K562 (cell line): ENCODE measurements around the gene IRGQ. TPM values are rescaled to one million over a fixed set of nuclear protein-coding genes. Genes with fewer than 3 reads are reported as not detected.

ENCODE experiments used
- ESRRA ChIP-seq: fragments of 450-650 bp; IDR thresholded peaks from 2 replicates; pipeline ENCODE4 v1.6.1; 2014; ENCODE audit warnings: low read depth, mild to moderate bottlenecking, moderate library complexity, borderline replicate concordance
- GATAD2B ChIP-seq: fragments of 450-650 bp; IDR thresholded peaks from 2 replicates; pipeline ENCODE4 v1.6.1; 2017; ENCODE audit warnings: mild to moderate bottlenecking, borderline replicate concordance
- NELFE ChIP-seq: IDR thresholded peaks from 2 replicates; pipeline ENCODE4 v1.6.1; 2011; ENCODE audit warnings: mild to moderate bottlenecking; ENCODE audit not compliant: insufficient read depth, insufficient read length
- ZNF444 ChIP-seq: fragments of 250-450 bp; sonication (Bioruptor Pico); IDR thresholded peaks from 2 replicates; pipeline ENCODE4 v1.4.0; 2020; ENCODE audit warnings: mild to moderate bottlenecking, moderate library complexity
- ZNF668 ChIP-seq: fragments of 250-450 bp; sonication (Bioruptor Pico); IDR thresholded peaks from 2 replicates; pipeline ENCODE4 v1.8.0; 2022; ENCODE audit warnings: mild to moderate bottlenecking, inconsistent platforms
- ZNF696 ChIP-seq: fragments of 250-450 bp; sonication (Bioruptor Pico); conservative IDR thresholded peaks from 2 replicates; pipeline ENCODE4 v1.4.0; 2020; ENCODE audit warnings: mild to moderate bottlenecking, moderate library complexity
- polyA plus RNA-seq, 8 experiments: library from polyadenylated mRNA; depleted of rRNA in 4 of 8; stranded (reverse) in 5 of 8; unstranded in 3 of 8; fragments of >200 nt; fragmentation: Nextera tagmentation in 2 of 8; fragmentation: Illumina TruSeq in 1 of 8; extraction: Ambion mirVana in 2 of 8; extraction: Trizol in 1 of 8; gene quantifications; 2 replicates each; pipeline versions ENCODE4 v1.2.1 to v1.2.3, GENCODE V29; 2011 to 2014; ENCODE audit warnings: inconsistent platforms in 1 of 8, missing spikeins in 1 of 8
- total RNA-seq, 7 experiments: library from RNA; depleted of rRNA in 6 of 7; stranded (reverse); fragments of >200 nt in 6 of 7; fragmentation: Illumina TruSeq in 2 of 7; extraction: Trizol in 2 of 7; gene quantifications; 2 replicates each; pipeline versions ENCODE4 v1.2.1 to v1.2.3, GENCODE V29; 2011 to 2021; ENCODE audit warnings: low replicate concordance in 1 of 7
- TF ChIP-seq, protein P1 (sequence below): fragments of 200-600 bp; sonication (generic); IDR thresholded peaks from one replicate; pipeline ENCODE4 v1.6.1; 2012; ENCODE audit warnings: mild to moderate bottlenecking, low read depth, low read length, inconsistent platforms
- TF ChIP-seq, protein P2 (sequence below), 2 experiments: fragments of 450-650 bp; IDR thresholded peaks; 2 replicates each; pipeline ENCODE4 v1.6.1; 2018; ENCODE audit warnings: mild to moderate bottlenecking in 2 of 2, low read depth in 1 of 2; ENCODE audit not compliant: partially characterized antibody in 2 of 2
- TF ChIP-seq, protein P3 (sequence below): sonication (generic); formaldehyde crosslinking; IDR thresholded peaks from 2 replicates; pipeline ENCODE4 v1.8.1; 2023; ENCODE audit warnings: mild to moderate bottlenecking, missing genetic modification reagents

The IRGQ gene
- total and polyA plus RNA-seq, 9 of the 15 experiments (the other 6 are each of a cell fraction or from before 2014, with no cell fraction given) = 3.5 to 19.2 (median 7.9) TPM

DNA sequence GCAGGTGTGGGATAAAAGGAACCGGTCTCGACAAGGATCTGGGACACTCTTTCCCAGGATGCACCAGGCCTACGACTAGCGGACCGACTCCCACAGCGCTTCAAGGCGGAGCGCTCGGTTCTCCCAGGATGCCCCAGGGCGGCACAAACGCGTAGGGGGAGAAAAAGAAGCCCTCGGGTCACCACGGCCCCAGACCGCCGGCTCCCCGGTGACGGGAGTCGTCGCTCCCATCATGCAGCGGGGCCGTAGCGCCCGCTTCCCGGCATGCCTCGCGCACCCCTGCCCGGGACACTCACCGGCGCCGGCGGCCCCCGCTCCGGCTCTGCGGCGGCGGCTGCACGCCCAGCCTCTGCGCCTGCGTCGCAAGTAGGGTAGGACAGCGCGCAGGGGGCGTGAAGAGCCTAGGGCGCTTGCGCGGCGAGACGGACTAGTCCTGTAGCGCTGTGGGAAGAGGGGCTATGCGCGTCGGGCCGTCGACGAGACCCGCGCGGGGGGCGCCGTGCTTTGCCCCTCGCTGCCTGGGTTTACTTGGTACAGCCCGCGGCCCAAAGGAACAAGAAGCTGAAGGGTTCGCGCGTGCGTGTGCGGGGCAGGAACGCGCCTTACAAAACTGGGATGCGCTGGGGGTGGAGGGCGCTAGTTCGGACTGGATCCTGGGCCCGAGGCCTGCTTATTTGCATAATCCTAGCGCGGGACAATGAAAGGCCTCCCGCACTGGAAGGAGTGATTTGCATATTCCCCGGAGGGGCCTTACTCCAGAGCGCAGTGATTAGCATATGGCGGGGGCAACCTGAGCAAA, 23.5 kb upstream of the IRGQ start, which contains the start of gene ZNF428 (continued):
- TF ChIP-seq, protein P1, sequence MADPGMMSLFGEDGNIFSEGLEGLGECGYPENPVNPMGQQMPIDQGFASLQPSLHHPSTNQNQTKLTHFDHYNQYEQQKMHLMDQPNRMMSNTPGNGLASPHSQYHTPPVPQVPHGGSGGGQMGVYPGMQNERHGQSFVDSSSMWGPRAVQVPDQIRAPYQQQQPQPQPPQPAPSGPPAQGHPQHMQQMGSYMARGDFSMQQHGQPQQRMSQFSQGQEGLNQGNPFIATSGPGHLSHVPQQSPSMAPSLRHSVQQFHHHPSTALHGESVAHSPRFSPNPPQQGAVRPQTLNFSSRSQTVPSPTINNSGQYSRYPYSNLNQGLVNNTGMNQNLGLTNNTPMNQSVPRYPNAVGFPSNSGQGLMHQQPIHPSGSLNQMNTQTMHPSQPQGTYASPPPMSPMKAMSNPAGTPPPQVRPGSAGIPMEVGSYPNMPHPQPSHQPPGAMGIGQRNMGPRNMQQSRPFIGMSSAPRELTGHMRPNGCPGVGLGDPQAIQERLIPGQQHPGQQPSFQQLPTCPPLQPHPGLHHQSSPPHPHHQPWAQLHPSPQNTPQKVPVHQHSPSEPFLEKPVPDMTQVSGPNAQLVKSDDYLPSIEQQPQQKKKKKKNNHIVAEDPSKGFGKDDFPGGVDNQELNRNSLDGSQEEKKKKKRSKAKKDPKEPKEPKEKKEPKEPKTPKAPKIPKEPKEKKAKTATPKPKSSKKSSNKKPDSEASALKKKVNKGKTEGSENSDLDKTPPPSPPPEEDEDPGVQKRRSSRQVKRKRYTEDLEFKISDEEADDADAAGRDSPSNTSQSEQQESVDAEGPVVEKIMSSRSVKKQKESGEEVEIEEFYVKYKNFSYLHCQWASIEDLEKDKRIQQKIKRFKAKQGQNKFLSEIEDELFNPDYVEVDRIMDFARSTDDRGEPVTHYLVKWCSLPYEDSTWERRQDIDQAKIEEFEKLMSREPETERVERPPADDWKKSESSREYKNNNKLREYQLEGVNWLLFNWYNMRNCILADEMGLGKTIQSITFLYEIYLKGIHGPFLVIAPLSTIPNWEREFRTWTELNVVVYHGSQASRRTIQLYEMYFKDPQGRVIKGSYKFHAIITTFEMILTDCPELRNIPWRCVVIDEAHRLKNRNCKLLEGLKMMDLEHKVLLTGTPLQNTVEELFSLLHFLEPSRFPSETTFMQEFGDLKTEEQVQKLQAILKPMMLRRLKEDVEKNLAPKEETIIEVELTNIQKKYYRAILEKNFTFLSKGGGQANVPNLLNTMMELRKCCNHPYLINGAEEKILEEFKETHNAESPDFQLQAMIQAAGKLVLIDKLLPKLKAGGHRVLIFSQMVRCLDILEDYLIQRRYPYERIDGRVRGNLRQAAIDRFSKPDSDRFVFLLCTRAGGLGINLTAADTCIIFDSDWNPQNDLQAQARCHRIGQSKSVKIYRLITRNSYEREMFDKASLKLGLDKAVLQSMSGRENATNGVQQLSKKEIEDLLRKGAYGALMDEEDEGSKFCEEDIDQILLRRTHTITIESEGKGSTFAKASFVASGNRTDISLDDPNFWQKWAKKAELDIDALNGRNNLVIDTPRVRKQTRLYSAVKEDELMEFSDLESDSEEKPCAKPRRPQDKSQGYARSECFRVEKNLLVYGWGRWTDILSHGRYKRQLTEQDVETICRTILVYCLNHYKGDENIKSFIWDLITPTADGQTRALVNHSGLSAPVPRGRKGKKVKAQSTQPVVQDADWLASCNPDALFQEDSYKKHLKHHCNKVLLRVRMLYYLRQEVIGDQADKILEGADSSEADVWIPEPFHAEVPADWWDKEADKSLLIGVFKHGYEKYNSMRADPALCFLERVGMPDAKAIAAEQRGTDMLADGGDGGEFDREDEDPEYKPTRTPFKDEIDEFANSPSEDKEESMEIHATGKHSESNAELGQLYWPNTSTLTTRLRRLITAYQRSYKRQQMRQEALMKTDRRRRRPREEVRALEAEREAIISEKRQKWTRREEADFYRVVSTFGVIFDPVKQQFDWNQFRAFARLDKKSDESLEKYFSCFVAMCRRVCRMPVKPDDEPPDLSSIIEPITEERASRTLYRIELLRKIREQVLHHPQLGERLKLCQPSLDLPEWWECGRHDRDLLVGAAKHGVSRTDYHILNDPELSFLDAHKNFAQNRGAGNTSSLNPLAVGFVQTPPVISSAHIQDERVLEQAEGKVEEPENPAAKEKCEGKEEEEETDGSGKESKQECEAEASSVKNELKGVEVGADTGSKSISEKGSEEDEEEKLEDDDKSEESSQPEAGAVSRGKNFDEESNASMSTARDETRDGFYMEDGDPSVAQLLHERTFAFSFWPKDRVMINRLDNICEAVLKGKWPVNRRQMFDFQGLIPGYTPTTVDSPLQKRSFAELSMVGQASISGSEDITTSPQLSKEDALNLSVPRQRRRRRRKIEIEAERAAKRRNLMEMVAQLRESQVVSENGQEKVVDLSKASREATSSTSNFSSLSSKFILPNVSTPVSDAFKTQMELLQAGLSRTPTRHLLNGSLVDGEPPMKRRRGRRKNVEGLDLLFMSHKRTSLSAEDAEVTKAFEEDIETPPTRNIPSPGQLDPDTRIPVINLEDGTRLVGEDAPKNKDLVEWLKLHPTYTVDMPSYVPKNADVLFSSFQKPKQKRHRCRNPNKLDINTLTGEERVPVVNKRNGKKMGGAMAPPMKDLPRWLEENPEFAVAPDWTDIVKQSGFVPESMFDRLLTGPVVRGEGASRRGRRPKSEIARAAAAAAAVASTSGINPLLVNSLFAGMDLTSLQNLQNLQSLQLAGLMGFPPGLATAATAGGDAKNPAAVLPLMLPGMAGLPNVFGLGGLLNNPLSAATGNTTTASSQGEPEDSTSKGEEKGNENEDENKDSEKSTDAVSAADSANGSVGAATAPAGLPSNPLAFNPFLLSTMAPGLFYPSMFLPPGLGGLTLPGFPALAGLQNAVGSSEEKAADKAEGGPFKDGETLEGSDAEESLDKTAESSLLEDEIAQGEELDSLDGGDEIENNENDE = no peak
- TF ChIP-seq ESRRA = 0 out of 2 replicates have a peak, but pooled peaks have one; percentile 32
- no peak for TF ChIP-seq NELFE
- 0 out of 2 replicates have a peak, but pooled peaks have one; percentile 46 for TF ChIP-seq GATAD2B
- TF ChIP-seq, protein P2, sequence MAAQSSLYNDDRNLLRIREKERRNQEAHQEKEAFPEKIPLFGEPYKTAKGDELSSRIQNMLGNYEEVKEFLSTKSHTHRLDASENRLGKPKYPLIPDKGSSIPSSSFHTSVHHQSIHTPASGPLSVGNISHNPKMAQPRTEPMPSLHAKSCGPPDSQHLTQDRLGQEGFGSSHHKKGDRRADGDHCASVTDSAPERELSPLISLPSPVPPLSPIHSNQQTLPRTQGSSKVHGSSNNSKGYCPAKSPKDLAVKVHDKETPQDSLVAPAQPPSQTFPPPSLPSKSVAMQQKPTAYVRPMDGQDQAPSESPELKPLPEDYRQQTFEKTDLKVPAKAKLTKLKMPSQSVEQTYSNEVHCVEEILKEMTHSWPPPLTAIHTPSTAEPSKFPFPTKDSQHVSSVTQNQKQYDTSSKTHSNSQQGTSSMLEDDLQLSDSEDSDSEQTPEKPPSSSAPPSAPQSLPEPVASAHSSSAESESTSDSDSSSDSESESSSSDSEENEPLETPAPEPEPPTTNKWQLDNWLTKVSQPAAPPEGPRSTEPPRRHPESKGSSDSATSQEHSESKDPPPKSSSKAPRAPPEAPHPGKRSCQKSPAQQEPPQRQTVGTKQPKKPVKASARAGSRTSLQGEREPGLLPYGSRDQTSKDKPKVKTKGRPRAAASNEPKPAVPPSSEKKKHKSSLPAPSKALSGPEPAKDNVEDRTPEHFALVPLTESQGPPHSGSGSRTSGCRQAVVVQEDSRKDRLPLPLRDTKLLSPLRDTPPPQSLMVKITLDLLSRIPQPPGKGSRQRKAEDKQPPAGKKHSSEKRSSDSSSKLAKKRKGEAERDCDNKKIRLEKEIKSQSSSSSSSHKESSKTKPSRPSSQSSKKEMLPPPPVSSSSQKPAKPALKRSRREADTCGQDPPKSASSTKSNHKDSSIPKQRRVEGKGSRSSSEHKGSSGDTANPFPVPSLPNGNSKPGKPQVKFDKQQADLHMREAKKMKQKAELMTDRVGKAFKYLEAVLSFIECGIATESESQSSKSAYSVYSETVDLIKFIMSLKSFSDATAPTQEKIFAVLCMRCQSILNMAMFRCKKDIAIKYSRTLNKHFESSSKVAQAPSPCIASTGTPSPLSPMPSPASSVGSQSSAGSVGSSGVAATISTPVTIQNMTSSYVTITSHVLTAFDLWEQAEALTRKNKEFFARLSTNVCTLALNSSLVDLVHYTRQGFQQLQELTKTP (IDR thresholded peaks at IDR 0.05; ENCODE audit: low read depth in 1 of 2, partially characterized antibody in 2 of 2) = peak in 1 of 2 experiments; percentile 95
- no peak for TF ChIP-seq ZNF444 (CRISPR knock-in tag)
- 0 out of 2 replicates have a peak, but pooled peaks have one; percentile 54 for TF ChIP-seq ZNF668 (CRISPR knock-in tag)
- no peak for TF ChIP-seq ZNF696 (CRISPR knock-in tag)
- TF ChIP-seq, protein P3, sequence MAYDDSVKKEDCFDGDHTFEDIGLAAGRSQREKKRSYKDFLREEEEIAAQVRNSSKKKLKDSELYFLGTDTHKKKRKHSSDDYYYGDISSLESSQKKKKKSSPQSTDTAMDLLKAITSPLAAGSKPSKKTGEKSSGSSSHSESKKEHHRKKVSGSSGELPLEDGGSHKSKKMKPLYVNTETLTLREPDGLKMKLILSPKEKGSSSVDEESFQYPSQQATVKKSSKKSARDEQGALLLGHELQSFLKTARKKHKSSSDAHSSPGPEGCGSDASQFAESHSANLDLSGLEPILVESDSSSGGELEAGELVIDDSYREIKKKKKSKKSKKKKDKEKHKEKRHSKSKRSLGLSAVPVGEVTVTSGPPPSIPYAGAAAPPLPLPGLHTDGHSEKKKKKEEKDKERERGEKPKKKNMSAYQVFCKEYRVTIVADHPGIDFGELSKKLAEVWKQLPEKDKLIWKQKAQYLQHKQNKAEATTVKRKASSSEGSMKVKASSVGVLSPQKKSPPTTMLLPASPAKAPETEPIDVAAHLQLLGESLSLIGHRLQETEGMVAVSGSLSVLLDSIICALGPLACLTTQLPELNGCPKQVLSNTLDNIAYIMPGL (CRISPR knock-in tag) = peak; percentile 81
